Measurements from ENCODE around the gene LRRC58.
"Not testable (repeated sequence)": the region's sequence is repeated elsewhere in the genome, so short reads cannot be mapped to it uniquely, and the experiment has no call there.

LRRC58 gene

GRCh38 chr3:120348991-120349854, at the start of gene LRRC58:
LRRC58 (minus strand) TSS chr3:120349354; CDS start chr3:120349243, 111 bp downstream.
- ATAC-seq (peak; percentile 95), DNase-seq (peak; percentile 90)

GRCh38 chr3:120396469-120396868, 47.3 kb upstream of the LRRC58 start:
- no peak for DNase-seq
- no peak for ATAC-seq

- DNase-seq, result no peak
- ATAC-seq, result no peak
Measured at GRCh38 chr3:120394347-120394746, 45.2 kb upstream of the LRRC58 start.

- DNase-seq (no peak), ATAC-seq (no peak)
Measured at GRCh38 chr3:120393761-120394160, 44.6 kb upstream of the LRRC58 start.

GRCh38 chr3:120393243-120393642, 44.1 kb upstream of the LRRC58 start:
- DNase-seq, result no peak
- ATAC-seq, result peak; percentile 43

GRCh38 chr3:120382941-120383447, 33.8 kb upstream of the LRRC58 start:
- DNase-seq (no peak), ATAC-seq (no peak)

- DNase-seq (no peak), ATAC-seq (no peak)
Measured at GRCh38 chr3:120381503-120381902, 32.3 kb upstream of the LRRC58 start.

- not testable (repeated sequence) for DNase-seq, ATAC-seq
Measured at GRCh38 chr3:120377948-120378347, 28.8 kb upstream of the LRRC58 start.

GRCh38 chr3:120370463-120370862, 21.3 kb upstream of the LRRC58 start:
- ATAC-seq (peak; percentile 74), DNase-seq (no peak)

- no peak for ATAC-seq
Measured at GRCh38 chr3:120369037-120369467, 19.9 kb upstream of the LRRC58 start.

GRCh38 chr3:120368172-120368571, 19.0 kb upstream of the LRRC58 start:
- DNase-seq (no peak), ATAC-seq (no peak)

More at GRCh38 chr3:120369037-120369467, 19.9 kb upstream of the LRRC58 start:
- DNase-seq, result no peak

GRCh38 chr3:120364821-120365220, 15.7 kb upstream of the LRRC58 start:
- ATAC-seq, result no peak

GRCh38 chr3:120364101-120364500, 14.9 kb upstream of the LRRC58 start:
- ATAC-seq (no peak), DNase-seq (no peak)

More at GRCh38 chr3:120364821-120365220, 15.7 kb upstream of the LRRC58 start:
- DNase-seq, result no peak

GRCh38 chr3:120357807-120358206, 8.7 kb upstream of the LRRC58 start:
- ATAC-seq (no peak), DNase-seq (no peak)

- ATAC-seq, result no peak
Measured at GRCh38 chr3:120355486-120355885, 6.3 kb upstream of the LRRC58 start.

GRCh38 chr3:120353463-120353862, 4.3 kb upstream of the LRRC58 start:
- DNase-seq (no peak), ATAC-seq (no peak)

More at GRCh38 chr3:120355486-120355885, 6.3 kb upstream of the LRRC58 start:
- DNase-seq, result no peak

- ATAC-seq (no peak), DNase-seq (no peak)
Measured at GRCh38 chr3:120352017-120352416, 2.9 kb upstream of the LRRC58 start.

GRCh38 chr3:120350401-120350941, 1.3 kb upstream of the LRRC58 start:
- DNase-seq (no peak), ATAC-seq (no peak)

GRCh38 chr3:120349855-120350125, 636 bp upstream of the LRRC58 start:
- no peak for DNase-seq
- no peak for ATAC-seq

GRCh38 chr3:120348065-120348990, 826 bp downstream of the LRRC58 start:
- DNase-seq (peak; percentile 56), ATAC-seq (peak; percentile 45)

GRCh38 chr3:120344349-120344748, 4.8 kb downstream of the LRRC58 start:
- ATAC-seq (peak; percentile 35), DNase-seq (no peak)

- ATAC-seq, result no peak
Measured at GRCh38 chr3:120341658-120342346, 7.4 kb downstream of the LRRC58 start.

More at GRCh38 chr3:120341658-120342346, 7.4 kb downstream of the LRRC58 start:
- DNase-seq, result no peak

Data from stimulated activated naive CD8-positive, alpha-beta T cell treated with anti-CD3 and anti-CD28 coated beads, Interleukin-15, Interleukin-2, amounts not matched to agents 100 U/mL and 50 U/mL, for 24 hours (primary cell).